Uterus (tissue), 2 donors: ENCODE measurements around the gene SKI.

Experiments used
- CTCF ChIP-seq, 4 experiments: fragments of 200-600 bp in 2 of 4; fragments of 450-650 bp in 2 of 4; sonication (generic) in 2 of 4; IDR thresholded peaks; one replicate each; pipeline ENCODE4 v1.5.1; 2016 to 2019; ENCODE audit warnings: antibody characterized with exemption in 4 of 4, mild to moderate bottlenecking in 2 of 4, moderate library complexity in 1 of 4
- POLR2A ChIP-seq, 2 donors: fragments of 450-650 bp; IDR thresholded peaks; one replicate each; pipeline ENCODE4 v1.6.1; 2016; ENCODE audit warnings: antibody characterized with exemption in 2 of 2, mild to moderate bottlenecking in 1 of 2, moderate library complexity in 1 of 2

GRCh38 chr1:2356401-2356800, 128.3 kb downstream of the SKI start:
- TF ChIP-seq CTCF (IDR thresholded peaks at IDR 0.05) (no peak), POLR2A (IDR thresholded peaks at IDR 0.05) (no peak)
